ENCODE data around the gene YWHAH.
"Not testable (repeated sequence)": the region's sequence is repeated elsewhere in the genome, so short reads cannot be mapped to it uniquely, and the experiment has no call there.

The YWHAH gene

GRCh38 chr22:31977141-31977841 is 33.0 kb downstream of the YWHAH start:
- in situ Hi-C loops (cut with MboI; ENCODE audit: low sequenced_read_pairs): loop anchor here (10.0 kb wide), 1 partner anchor 108 kb away; no protein-coding TSS in a partner anchor

GRCh38 chr22:31977939-31978338 is 33.6 kb downstream of the YWHAH start:
- in situ Hi-C loops (cut with MboI; ENCODE audit: low sequenced_read_pairs): loop anchor here (10.0 kb wide), 1 partner anchor 107 kb away; no protein-coding TSS in a partner anchor

- in situ Hi-C loops (cut with MboI; ENCODE audit: low sequenced_read_pairs): no loop called here
Measured at GRCh38 chr22:31980628-31981027, 36.3 kb downstream of the YWHAH start.

GRCh38 chr22:31981976-31982375 is 37.6 kb downstream of the YWHAH start:
- in situ Hi-C loops (cut with MboI; ENCODE audit: low sequenced_read_pairs): not testable (repeated sequence)

GRCh38 chr22:31983911-31984656 is 39.7 kb downstream of the YWHAH start:
- in situ Hi-C loops (cut with MboI; ENCODE audit: low sequenced_read_pairs): no loop called here

- in situ Hi-C loops (cut with MboI; ENCODE audit: low sequenced_read_pairs): no loop called here
Measured at GRCh38 chr22:31987218-31987617, 42.9 kb downstream of the YWHAH start.

- in situ Hi-C loops (cut with MboI; ENCODE audit: low sequenced_read_pairs): no loop called here
Measured at GRCh38 chr22:31991102-31991839, 46.9 kb downstream of the YWHAH start.

GRCh38 chr22:31995046-31995445 is 50.7 kb downstream of the YWHAH start:
- in situ Hi-C loops (cut with MboI; ENCODE audit: low sequenced_read_pairs): no loop called here

- in situ Hi-C loops (cut with MboI; ENCODE audit: low sequenced_read_pairs): no loop called here
Measured at GRCh38 chr22:31995807-31996206, 51.5 kb downstream of the YWHAH start.

- in situ Hi-C loops (cut with MboI; ENCODE audit: low sequenced_read_pairs): no loop called here
Measured at GRCh38 chr22:31998784-31999385, 54.5 kb downstream of the YWHAH start.

GRCh38 chr22:32000181-32000580 is 55.8 kb downstream of the YWHAH start:
- in situ Hi-C loops (cut with MboI; ENCODE audit: low sequenced_read_pairs): no loop called here

GRCh38 chr22:32005453-32005852 is 61.1 kb downstream of the YWHAH start:
- in situ Hi-C loops (cut with MboI; ENCODE audit: low sequenced_read_pairs): no loop called here
